IMR-90 (cell line): ENCODE results near the gene CCDC116. TPM values are rescaled to one million over a fixed set of nuclear protein-coding genes. Genes with fewer than 3 reads are reported as not detected.

Experiments used
- ATAC-seq: fragments of 200-7000 bp; cut with Tn5 transposase; 2 replicates; pipeline ENCODE4 v1.9.1; 2020; ENCODE audit warnings: low read depth, mild to moderate bottlenecking, moderate library complexity
- BruUV-seq: library from RNA; stranded (reverse); fragments of 400-500 nt; replicated peaks from 2 replicates; lab custom pipeline; 2021; lab: Mats Ljungman, UMichigan
- CTCF ChIA-PET: fragments of 300-600 bp; formaldehyde crosslinking; extraction: SDS; loops from one replicate; lab custom pipeline; 2021; ENCODE audit warnings: antibody characterized with exemption; lab: Yijun Ruan, JAX
- POLR2A ChIA-PET: fragments of 300-600 bp; sonication (Branson Sonifier 250); formaldehyde crosslinking; loops from one replicate; lab custom pipeline; 2022; ENCODE audit warnings: antibody characterized with exemption; ENCODE audit not compliant: unreplicated experiment; lab: Charles Lee
- DNase-seq: peaks from one replicate; pipeline ENCODE4 v3.0.0; 2013
- H2AFZ ChIP-seq: replicated peaks from 2 replicates; pipeline ENCODE3; 2013; ENCODE audit warnings: low read length, mild to moderate bottlenecking; ENCODE audit not compliant: poor library complexity
- H2AK5ac ChIP-seq: 2 replicates; pipeline ENCODE4 v1.6.1; 2013; ENCODE audit warnings: low read depth, low read length, inconsistent platforms
- H2AK9ac ChIP-seq: replicated peaks from 2 replicates; pipeline ENCODE3; 2013; ENCODE audit warnings: mild to moderate bottlenecking, low read depth, low read length, moderate library complexity; ENCODE audit not compliant: poor library complexity
- H2BK120ac ChIP-seq: 2 replicates; pipeline ENCODE4 v1.6.1; 2013; ENCODE audit warnings: low read depth, low read length, inconsistent platforms
- H2BK15ac ChIP-seq: 3 replicates; pipeline ENCODE4 v1.6.1; 2013; ENCODE audit warnings: low read depth, low read length, inconsistent platforms
- H2BK20ac ChIP-seq: 2 replicates; pipeline ENCODE4 v1.6.1; 2013; ENCODE audit warnings: low read depth, mild to moderate bottlenecking, inconsistent platforms, low read length, moderate library complexity
- H2BK5ac ChIP-seq: 2 replicates; pipeline ENCODE4 v1.6.1; 2013; ENCODE audit warnings: mild to moderate bottlenecking, low read depth, low read length, inconsistent platforms; ENCODE audit not compliant: poor library complexity, severe bottlenecking
- H3K14ac ChIP-seq: replicated peaks from 2 replicates; pipeline ENCODE4 v1.6.1; 2013; ENCODE audit warnings: low read depth, low read length, inconsistent platforms
- H3K18ac ChIP-seq: 2 replicates; pipeline ENCODE4 v1.6.1; 2013; ENCODE audit warnings: low read depth, low read length, control low read depth
- H3K23ac ChIP-seq: 2 replicates; pipeline ENCODE4 v1.6.1; 2013; ENCODE audit warnings: low read depth, low read length, inconsistent platforms
- H3K27ac ChIP-seq: 2 replicates; pipeline ENCODE4 v1.5.1; 2013; ENCODE audit warnings: mild to moderate bottlenecking, control low read depth, low read length; ENCODE audit not compliant: insufficient read depth
- H3K27me3 ChIP-seq: 2 replicates; pipeline ENCODE4 v1.6.1; 2013; ENCODE audit warnings: low read length; ENCODE audit not compliant: control insufficient read depth, insufficient read depth
- H3K36me3 ChIP-seq: 2 replicates; pipeline ENCODE4 v1.6.1; 2013; ENCODE audit warnings: low read length, mixed read lengths; ENCODE audit not compliant: control insufficient read depth, insufficient read depth
- H3K4ac ChIP-seq: 2 replicates; pipeline ENCODE4 v1.6.1; 2013; ENCODE audit warnings: low read depth, low read length, inconsistent platforms
- H3K4me1 ChIP-seq: 2 replicates; pipeline ENCODE4 v1.6.1; 2013; ENCODE audit warnings: low read length, mixed read lengths; ENCODE audit not compliant: control insufficient read depth, insufficient read depth
- H3K4me2 ChIP-seq: 2 replicates; pipeline ENCODE4 v1.6.1; 2013; ENCODE audit warnings: low read depth, mild to moderate bottlenecking, control low read depth, low read length, moderate library complexity
- H3K4me3 ChIP-seq: 2 replicates; pipeline ENCODE4 v1.5.1; 2013; ENCODE audit warnings: low read depth, mild to moderate bottlenecking, control low read depth, low read length, moderate library complexity; ENCODE audit not compliant: insufficient read depth
- H3K56ac ChIP-seq: 2 replicates; pipeline ENCODE4 v1.6.1; 2013; ENCODE audit warnings: low read length, inconsistent platforms; ENCODE audit not compliant: insufficient read depth; ENCODE audit errors: extremely low read depth
- H3K79me1 ChIP-seq, 2 experiments: 2 replicates each; pipeline ENCODE4 v1.6.1; 2013; ENCODE audit warnings: low read length in 2 of 2, inconsistent platforms in 1 of 2, low read depth in 1 of 2
- H3K9ac ChIP-seq: 2 replicates; pipeline ENCODE4 v1.6.1; 2013; ENCODE audit warnings: low read depth, low read length, control low read depth
- H3K9me1 ChIP-seq: 2 replicates; pipeline ENCODE4 v1.6.1; 2013; ENCODE audit warnings: low read length, inconsistent platforms; ENCODE audit not compliant: insufficient read depth
- H3K9me3 ChIP-seq: 2 replicates; pipeline ENCODE4 v1.6.1; 2013; ENCODE audit warnings: low read length; ENCODE audit not compliant: control insufficient read depth, insufficient read depth
- H4K20me1 ChIP-seq: 2 replicates; pipeline ENCODE4 v1.6.1; 2013; ENCODE audit warnings: low read length, inconsistent platforms; ENCODE audit not compliant: insufficient read depth
- H4K5ac ChIP-seq: 2 replicates; pipeline ENCODE4 v1.6.1; 2013; ENCODE audit warnings: mild to moderate bottlenecking, low read depth, low read length, control low read depth
- H4K8ac ChIP-seq, 2 experiments: 2 replicates each; pipeline ENCODE4 v1.6.1; 2013; ENCODE audit warnings: low read depth in 2 of 2, low read length in 2 of 2, control low read depth in 1 of 2, inconsistent platforms in 1 of 2
- H4K91ac ChIP-seq: 2 replicates; pipeline ENCODE4 v1.6.1; 2013; ENCODE audit warnings: low read depth, low read length, inconsistent platforms; ENCODE audit not compliant: insufficient read depth
- BHLHE40 ChIP-seq: fragments of 150-350 bp; IDR thresholded peaks from 2 replicates; pipeline ENCODE4 v1.6.1; 2016; ENCODE audit warnings: mild to moderate bottlenecking, low read depth, low read length
- CEBPB ChIP-seq: IDR thresholded peaks from 2 replicates; pipeline ENCODE4 v1.6.1; 2012; ENCODE audit warnings: low read depth, low read length, improper control_type of control experiment
- CHD1 ChIP-seq: IDR thresholded peaks from 2 replicates; pipeline ENCODE4 v1.6.1; 2012; ENCODE audit warnings: low read depth, low read length, improper control_type of control experiment
- MAFK ChIP-seq: IDR thresholded peaks from 2 replicates; pipeline ENCODE4 v1.6.1; 2012; ENCODE audit warnings: low read depth, low read length, improper control_type of control experiment
- MAZ ChIP-seq: IDR thresholded peaks from 2 replicates; pipeline ENCODE4 v1.6.1; 2012; ENCODE audit warnings: low read depth, mild to moderate bottlenecking, low read length, improper control_type of control experiment, moderate library complexity, borderline replicate concordance
- MXI1 ChIP-seq: IDR thresholded peaks from 2 replicates; pipeline ENCODE4 v1.6.1; 2012; ENCODE audit warnings: low read depth, mild to moderate bottlenecking, low read length, moderate library complexity, borderline replicate concordance
- NFE2L2 ChIP-seq: fragments of 150-350 bp; IDR thresholded peaks from 2 replicates; pipeline ENCODE4 v1.6.1; 2016; ENCODE audit warnings: low read depth, mild to moderate bottlenecking, low read length
- POLR2A ChIP-seq: IDR thresholded peaks from 2 replicates; pipeline ENCODE4 v1.6.1; 2012; ENCODE audit warnings: mild to moderate bottlenecking, low read depth, low read length
- RAD21 ChIP-seq: IDR thresholded peaks from 2 replicates; pipeline ENCODE4 v1.6.1; 2012; ENCODE audit warnings: low read length, improper control_type of control experiment
- RCOR1 ChIP-seq: IDR thresholded peaks from 2 replicates; pipeline ENCODE4 v1.6.1; 2012; ENCODE audit warnings: mild to moderate bottlenecking, low read length, improper control_type of control experiment; ENCODE audit not compliant: insufficient replicate concordance
- RFX5 ChIP-seq: IDR thresholded peaks from 2 replicates; pipeline ENCODE4 v1.8.0; 2012; ENCODE audit warnings: low read depth, mild to moderate bottlenecking, low read length, moderate library complexity
- SMC3 ChIP-seq: fragments of 150-350 bp; IDR thresholded peaks from 2 replicates; pipeline ENCODE4 v1.6.1; 2016; ENCODE audit warnings: low read depth, mild to moderate bottlenecking, antibody characterized with exemption, low read length, moderate library complexity
- WGBS, 2 experiments: methylation state at CpG; one replicate each; pipeline versions ENCODE4 v1.1.5 to v1.1.7; 2013; ENCODE audit warnings: missing lambda C conversion rate in 2 of 2; ENCODE audit not compliant: insufficient read length in 1 of 2; ENCODE audit errors: extremely low coverage in 2 of 2; 5-methylcytosine and 5-hydroxymethylcytosine counted together
- dilution Hi-C: fragments of 300-500 bp; cut with HindIII; formaldehyde crosslinking; loops from one replicate; pipeline ENCODE4 v1.14.3; 2018; ENCODE audit warnings: low sequenced_read_pairs; ENCODE audit not compliant: unreplicated experiment
- in situ Hi-C: fragments of 300-500 bp; cut with MboI; formaldehyde crosslinking; loops from 3 replicates; pipeline ENCODE4 v1.14.3; 2019; ENCODE audit warnings: low sequenced_read_pairs, inconsistent platforms, mixed read lengths
- intact Hi-C: fragments of 100-400 bp; cut with micrococcal nuclease; formaldehyde crosslinking; loops from 2 replicates; pipeline ENCODE4 v1.10.0; 2022
- polyA plus RNA-seq, 3 experiments: library from polyadenylated mRNA; depleted of rRNA; stranded (reverse); fragments of >200 nt; gene quantifications; 2 replicates each; pipeline ENCODE4 v1.2.3, GENCODE V29; 2012; ENCODE audit warnings: low replicate concordance in 1 of 3
- total RNA-seq: library from RNA; depleted of rRNA; stranded (reverse); fragments of >200 nt; gene quantifications from 2 replicates; pipeline ENCODE4 v1.2.3, GENCODE V29; 2012
- TF ChIP-seq, protein P1 (sequence below): fragments of 150-350 bp; IDR thresholded peaks from 2 replicates; pipeline ENCODE4 v1.6.1; 2017; ENCODE audit warnings: mild to moderate bottlenecking, antibody characterized with exemption, low read length, low read depth
- TF ChIP-seq, protein P2 (sequence below): conservative IDR thresholded peaks from 2 replicates; pipeline ENCODE4 v1.5.1; 2012; ENCODE audit warnings: mild to moderate bottlenecking, low read depth, low read length, improper control_type of control experiment
- TF ChIP-seq, protein P3 (sequence below): fragments of 150-350 bp; IDR thresholded peaks from 2 replicates; pipeline ENCODE4 v1.6.1; 2016; ENCODE audit warnings: low read depth, mild to moderate bottlenecking, low read length, moderate library complexity, borderline replicate concordance

The CCDC116 gene
- total and polyA plus RNA-seq, 2 of the 4 experiments (the other 2 are of a cell fraction): under 0.01 to 0.27 TPM

DNA sequence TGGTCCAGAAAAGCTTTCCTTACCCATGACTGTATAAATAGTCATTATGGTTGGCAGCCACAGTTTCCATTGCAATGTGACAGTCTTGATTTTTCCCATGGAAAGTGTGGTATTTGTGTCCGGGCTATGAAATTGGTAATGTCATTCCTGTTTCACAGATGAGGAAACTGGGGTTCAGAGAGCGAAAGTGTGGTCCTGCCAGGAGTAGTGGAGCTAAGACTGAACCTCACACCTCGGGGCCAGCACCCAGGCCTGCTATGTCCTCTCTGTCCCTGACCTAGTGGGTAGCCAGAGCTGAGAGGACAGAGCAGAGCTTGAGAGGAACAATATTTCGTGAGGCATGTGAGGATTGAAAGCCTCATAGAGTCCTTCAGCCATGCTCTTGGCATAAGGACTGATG, 1.5 kb upstream of the CCDC116 start:
- no TSS peak for BruUV-seq
- POLR2A ChIA-PET: no interaction called here
- no peak overlapping the region for H4K8ac ChIP-seq

More for the DNA sequence above, 1.5 kb upstream of the CCDC116 start:
- Histone ChIP-seq H3K18ac (no peak overlapping the region), H3K4me1 (peaks cover 4% of the 10 kb centered on the region), H2AK9ac (no peak overlapping the region), H3K36me3 (peaks cover 6% of the 10 kb centered on the region), H3K4ac (no peak overlapping the region), H3K14ac (no peak overlapping the region), H2AFZ (no peak overlapping the region), H4K91ac (no peak overlapping the region), H4K20me1 (peaks cover 17% of the 10 kb centered on the region), H3K4me3 (no peak overlapping the region), H3K79me1 (peaks cover 10 to 34% of the 10 kb centered on the region in 2 experiments), H3K4me2 (no peak overlapping the region), H2BK15ac (no peak overlapping the region), H3K56ac (no peak overlapping the region), H2BK120ac (no peak overlapping the region), H2BK5ac (no peak overlapping the region), H2AK5ac (no peak overlapping the region), H3K9ac (no peak overlapping the region), H4K5ac (no peak overlapping the region), H2BK20ac (no peak overlapping the region), H3K23ac (no peak overlapping the region), H3K9me3 (no peaks in the 10 kb centered on the region), H3K27ac (no peak overlapping the region), H3K9me1 (peaks cover 7% of the 10 kb centered on the region; the same call in 1 of the 2 replicates), H3K27me3 (no peaks in the 10 kb centered on the region)
- intact Hi-C loops: no loop called here
- no peak for ATAC-seq
- no peak for DNase-seq
- 84% methylated on average over 2 of the region's 4 CpGs; no CpG with 5 or more reads in 1 of the 2 experiments for WGBS, 2 experiments
- dilution Hi-C loops: no loop called here
- in situ Hi-C loops: no loop called here
- CTCF ChIA-PET: interaction anchor here (0.6 to 3.3 kb wide), 3 partner anchors 11 to 41 kb away, joined by 3 to 28 read pairs (median 3); partner anchors contain the start of gene SDF2L1
- no peak for TF ChIP-seq RFX5
- TF ChIP-seq MXI1: no peak
- TF ChIP-seq, protein P1, sequence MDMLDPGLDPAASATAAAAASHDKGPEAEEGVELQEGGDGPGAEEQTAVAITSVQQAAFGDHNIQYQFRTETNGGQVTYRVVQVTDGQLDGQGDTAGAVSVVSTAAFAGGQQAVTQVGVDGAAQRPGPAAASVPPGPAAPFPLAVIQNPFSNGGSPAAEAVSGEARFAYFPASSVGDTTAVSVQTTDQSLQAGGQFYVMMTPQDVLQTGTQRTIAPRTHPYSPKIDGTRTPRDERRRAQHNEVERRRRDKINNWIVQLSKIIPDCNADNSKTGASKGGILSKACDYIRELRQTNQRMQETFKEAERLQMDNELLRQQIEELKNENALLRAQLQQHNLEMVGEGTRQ: no peak
- TF ChIP-seq, protein P2, sequence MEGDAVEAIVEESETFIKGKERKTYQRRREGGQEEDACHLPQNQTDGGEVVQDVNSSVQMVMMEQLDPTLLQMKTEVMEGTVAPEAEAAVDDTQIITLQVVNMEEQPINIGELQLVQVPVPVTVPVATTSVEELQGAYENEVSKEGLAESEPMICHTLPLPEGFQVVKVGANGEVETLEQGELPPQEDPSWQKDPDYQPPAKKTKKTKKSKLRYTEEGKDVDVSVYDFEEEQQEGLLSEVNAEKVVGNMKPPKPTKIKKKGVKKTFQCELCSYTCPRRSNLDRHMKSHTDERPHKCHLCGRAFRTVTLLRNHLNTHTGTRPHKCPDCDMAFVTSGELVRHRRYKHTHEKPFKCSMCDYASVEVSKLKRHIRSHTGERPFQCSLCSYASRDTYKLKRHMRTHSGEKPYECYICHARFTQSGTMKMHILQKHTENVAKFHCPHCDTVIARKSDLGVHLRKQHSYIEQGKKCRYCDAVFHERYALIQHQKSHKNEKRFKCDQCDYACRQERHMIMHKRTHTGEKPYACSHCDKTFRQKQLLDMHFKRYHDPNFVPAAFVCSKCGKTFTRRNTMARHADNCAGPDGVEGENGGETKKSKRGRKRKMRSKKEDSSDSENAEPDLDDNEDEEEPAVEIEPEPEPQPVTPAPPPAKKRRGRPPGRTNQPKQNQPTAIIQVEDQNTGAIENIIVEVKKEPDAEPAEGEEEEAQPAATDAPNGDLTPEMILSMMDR: no peak
- no peak for TF ChIP-seq CHD1
- no peak for TF ChIP-seq BHLHE40
- no peak for TF ChIP-seq RAD21
- no peak for TF ChIP-seq MAZ
- TF ChIP-seq SMC3: no peak
- no peak for TF ChIP-seq CEBPB
- TF ChIP-seq POLR2A: no peak
- no peak for TF ChIP-seq MAFK
- no peak for TF ChIP-seq RCOR1
- TF ChIP-seq, protein P3, sequence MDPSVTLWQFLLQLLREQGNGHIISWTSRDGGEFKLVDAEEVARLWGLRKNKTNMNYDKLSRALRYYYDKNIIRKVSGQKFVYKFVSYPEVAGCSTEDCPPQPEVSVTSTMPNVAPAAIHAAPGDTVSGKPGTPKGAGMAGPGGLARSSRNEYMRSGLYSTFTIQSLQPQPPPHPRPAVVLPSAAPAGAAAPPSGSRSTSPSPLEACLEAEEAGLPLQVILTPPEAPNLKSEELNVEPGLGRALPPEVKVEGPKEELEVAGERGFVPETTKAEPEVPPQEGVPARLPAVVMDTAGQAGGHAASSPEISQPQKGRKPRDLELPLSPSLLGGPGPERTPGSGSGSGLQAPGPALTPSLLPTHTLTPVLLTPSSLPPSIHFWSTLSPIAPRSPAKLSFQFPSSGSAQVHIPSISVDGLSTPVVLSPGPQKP: no peak
- no peak for TF ChIP-seq NFE2L2
